ENCODE measurements around the gene ZCCHC24.

DNA sequence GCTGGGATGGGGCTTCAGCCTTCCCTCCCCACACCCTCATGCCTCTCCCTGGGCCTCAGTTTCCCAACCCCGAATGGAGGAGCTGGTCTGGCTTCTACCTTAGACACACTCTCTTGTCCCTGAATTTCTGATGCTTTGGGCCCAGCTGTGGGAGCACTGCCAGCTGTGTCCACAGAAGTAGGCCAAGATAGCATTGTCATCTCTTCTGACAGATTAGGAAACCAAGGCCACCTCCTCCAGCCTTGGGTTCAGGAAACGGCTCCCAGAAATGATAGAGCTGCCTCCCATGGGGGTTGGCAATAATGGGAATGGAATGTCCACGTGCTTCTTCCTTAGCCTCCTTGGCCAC is 96.8 kb downstream of the ZCCHC24 start:
- no peak for TF ChIP-seq POLR2A (IDR thresholded peaks at IDR 0.05)
- TF ChIP-seq, protein P1, sequence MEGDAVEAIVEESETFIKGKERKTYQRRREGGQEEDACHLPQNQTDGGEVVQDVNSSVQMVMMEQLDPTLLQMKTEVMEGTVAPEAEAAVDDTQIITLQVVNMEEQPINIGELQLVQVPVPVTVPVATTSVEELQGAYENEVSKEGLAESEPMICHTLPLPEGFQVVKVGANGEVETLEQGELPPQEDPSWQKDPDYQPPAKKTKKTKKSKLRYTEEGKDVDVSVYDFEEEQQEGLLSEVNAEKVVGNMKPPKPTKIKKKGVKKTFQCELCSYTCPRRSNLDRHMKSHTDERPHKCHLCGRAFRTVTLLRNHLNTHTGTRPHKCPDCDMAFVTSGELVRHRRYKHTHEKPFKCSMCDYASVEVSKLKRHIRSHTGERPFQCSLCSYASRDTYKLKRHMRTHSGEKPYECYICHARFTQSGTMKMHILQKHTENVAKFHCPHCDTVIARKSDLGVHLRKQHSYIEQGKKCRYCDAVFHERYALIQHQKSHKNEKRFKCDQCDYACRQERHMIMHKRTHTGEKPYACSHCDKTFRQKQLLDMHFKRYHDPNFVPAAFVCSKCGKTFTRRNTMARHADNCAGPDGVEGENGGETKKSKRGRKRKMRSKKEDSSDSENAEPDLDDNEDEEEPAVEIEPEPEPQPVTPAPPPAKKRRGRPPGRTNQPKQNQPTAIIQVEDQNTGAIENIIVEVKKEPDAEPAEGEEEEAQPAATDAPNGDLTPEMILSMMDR (IDR thresholded peaks at IDR 0.05): no peak
